Stomach smooth muscle (tissue), 2 donors: ENCODE data around the gene PRG2.
A peak's percentile ranks its signal among the peaks of the same experiment; 100 is the strongest.

ENCODE experiments used
- H3K27ac ChIP-seq: one replicate; pipeline ENCODE4 v1.7.0; 2013; ENCODE audit warnings: mild to moderate bottlenecking, low read length, inconsistent platforms
- H3K27me3 ChIP-seq, 2 donors: one replicate each; pipeline ENCODE4 v1.7.0; 2013; ENCODE audit warnings: low read length in 2 of 2; ENCODE audit not compliant: insufficient read depth in 2 of 2, control insufficient read depth in 1 of 2
- H3K36me3 ChIP-seq, 2 donors: one replicate each; pipeline ENCODE4 v1.7.0; 2013; ENCODE audit warnings: low read length in 2 of 2; ENCODE audit not compliant: control insufficient read depth in 2 of 2, insufficient read depth in 2 of 2
- H3K4me1 ChIP-seq: one replicate; pipeline ENCODE4 v1.7.0; 2013; ENCODE audit warnings: low read length; ENCODE audit not compliant: control insufficient read depth, insufficient read depth
- H3K4me3 ChIP-seq, 2 donors: one replicate each; pipeline ENCODE4 v1.7.0; 2013; ENCODE audit warnings: low read length in 2 of 2
- H3K9ac ChIP-seq, 2 donors: one replicate each; pipeline ENCODE4 v1.7.0; 2013; ENCODE audit warnings: low read length in 2 of 2, mild to moderate bottlenecking in 1 of 2
- H3K9me3 ChIP-seq, 2 donors: one replicate each; pipeline ENCODE4 v1.7.0; 2013; ENCODE audit warnings: low read length in 2 of 2; ENCODE audit not compliant: control insufficient read depth in 2 of 2
- donor health status: healthy.
- donor health status: Pancreatic carcinoma.

Gene PRG2

DNA sequence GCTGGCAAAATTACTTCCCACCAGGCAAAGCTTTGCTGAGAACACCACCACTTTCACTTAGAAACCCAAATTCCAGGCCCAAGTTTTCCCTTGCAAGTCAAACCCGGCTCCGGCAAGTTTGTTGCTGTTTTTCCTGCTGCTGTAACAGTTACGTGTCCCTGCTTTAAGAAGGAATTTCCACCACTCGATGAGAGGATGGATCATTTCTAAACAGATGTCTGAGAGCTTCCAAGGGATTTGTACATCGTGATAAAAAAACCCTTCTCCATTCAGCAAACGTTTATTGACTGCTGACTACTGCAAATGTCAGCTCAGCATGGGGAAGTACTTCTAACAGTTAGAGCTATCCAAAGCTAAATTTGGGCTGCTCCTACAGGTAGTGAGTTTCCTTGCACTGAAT is 32.6 kb downstream of the PRG2 start:
- no peak overlapping the region for H3K4me3 ChIP-seq
- no peaks in the 10 kb centered on the region for H3K36me3 ChIP-seq
- no peaks in the 10 kb centered on the region for H3K27me3 ChIP-seq
- H3K4me1 ChIP-seq = no peaks in the 10 kb centered on the region
- H3K9ac ChIP-seq = peak overlapping the region in 1 of 2 donors; percentile 6
- H3K27ac ChIP-seq = no peak overlapping the region
- no peaks in the 10 kb centered on the region for H3K9me3 ChIP-seq

DNA sequence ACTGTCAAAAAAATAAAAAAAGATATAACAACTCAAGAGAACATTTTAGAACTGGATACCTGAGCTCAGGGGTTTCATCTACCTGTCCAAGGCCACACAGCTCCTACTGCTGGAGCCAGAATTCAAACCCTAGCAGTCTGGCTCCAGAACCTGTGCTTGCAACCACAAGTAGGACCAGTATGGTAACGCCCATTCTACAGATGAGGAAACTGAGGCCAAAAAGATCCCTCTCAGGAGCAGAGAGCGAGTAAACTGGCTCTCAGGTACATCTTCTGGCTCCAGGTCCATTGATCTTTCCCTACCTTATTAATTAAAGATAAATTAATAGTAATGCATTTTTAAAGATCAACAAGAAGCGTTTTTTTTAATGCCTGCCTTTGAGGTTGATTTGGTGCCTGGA is 33.1 kb downstream of the PRG2 start:
- no peak overlapping the region for H3K9ac ChIP-seq
- H3K27me3 ChIP-seq = no peaks in the 10 kb centered on the region
- H3K4me3 ChIP-seq = no peak overlapping the region
- no peak overlapping the region for H3K27ac ChIP-seq
- H3K4me1 ChIP-seq = no peaks in the 10 kb centered on the region
- H3K9me3 ChIP-seq = no peaks in the 10 kb centered on the region
- no peaks in the 10 kb centered on the region for H3K36me3 ChIP-seq

DNA sequence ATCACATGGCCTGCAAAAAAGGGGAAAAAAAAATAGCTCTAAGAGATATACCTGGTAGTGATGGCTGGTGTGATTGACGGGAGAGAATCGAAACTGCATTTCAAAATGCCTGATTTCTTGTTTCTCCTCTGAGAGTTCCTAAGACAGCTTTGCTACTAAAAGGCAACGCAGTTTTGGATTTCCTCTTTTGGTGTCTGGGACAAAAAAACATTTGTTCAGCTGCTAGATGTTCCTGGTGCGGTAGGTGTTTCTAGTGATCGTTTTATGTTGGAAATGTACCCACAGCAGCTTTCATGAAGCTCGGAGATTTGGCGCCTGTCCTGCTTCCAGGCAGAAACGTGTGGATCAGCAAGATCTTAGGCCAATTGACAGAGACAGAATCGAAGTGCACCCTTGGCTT is 34.2 kb downstream of the PRG2 start:
- Histone ChIP-seq H3K9me3 (no peaks in the 10 kb centered on the region), H3K27ac (no peak overlapping the region), H3K4me1 (no peaks in the 10 kb centered on the region), H3K9ac (no peak overlapping the region), H3K27me3 (no peaks in the 10 kb centered on the region), H3K4me3 (no peak overlapping the region), H3K36me3 (no peaks in the 10 kb centered on the region)

DNA sequence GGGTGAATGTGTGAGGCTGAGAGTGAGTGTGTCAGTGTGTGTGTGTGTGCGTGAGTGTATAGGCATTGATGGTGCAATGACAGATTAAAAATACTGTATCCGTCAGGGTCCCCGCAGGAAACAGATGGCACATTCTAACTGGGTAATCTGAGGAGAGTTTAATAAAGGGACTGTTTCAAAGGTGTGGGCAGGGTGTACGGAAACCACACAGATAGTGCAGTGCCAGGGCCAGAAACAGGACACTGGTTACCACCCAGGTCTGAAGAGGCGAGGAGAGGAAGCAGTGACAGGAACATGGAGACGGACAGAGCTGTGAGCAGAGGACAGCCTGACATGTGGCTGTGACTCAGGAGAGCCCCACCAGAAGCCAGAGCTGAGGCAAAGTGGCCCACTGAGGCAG is 35.8 kb downstream of the PRG2 start:
- no peak overlapping the region for H3K9ac ChIP-seq
- no peak overlapping the region for H3K27ac ChIP-seq
- H3K9me3 ChIP-seq = no peaks in the 10 kb centered on the region
- no peak overlapping the region for H3K4me3 ChIP-seq
- H3K27me3 ChIP-seq = no peaks in the 10 kb centered on the region
- H3K4me1 ChIP-seq = peaks cover 2% of the 10 kb centered on the region
- no peaks in the 10 kb centered on the region for H3K36me3 ChIP-seq

DNA sequence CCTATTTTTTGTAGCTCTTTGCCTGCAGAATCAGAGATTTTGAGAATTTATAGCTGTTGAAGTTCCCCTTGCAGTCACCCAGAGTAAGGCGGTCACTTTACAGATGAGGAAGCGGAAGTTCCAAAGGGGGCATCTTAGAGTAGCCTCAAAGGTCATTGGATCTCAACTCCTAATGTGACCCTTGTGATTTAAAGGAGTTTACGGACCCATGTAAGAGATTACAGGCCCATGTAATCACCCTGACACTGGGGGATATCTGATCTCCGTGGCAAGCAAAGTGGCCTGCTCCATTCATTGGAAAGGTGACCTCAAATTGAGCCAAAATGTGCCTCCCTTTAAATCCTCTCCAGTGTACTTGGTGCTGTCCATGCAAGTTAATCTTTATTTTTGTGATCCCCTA is 36.6 kb downstream of the PRG2 start:
- H3K27ac ChIP-seq = no peak overlapping the region
- H3K9me3 ChIP-seq = no peaks in the 10 kb centered on the region
- peaks cover 5% of the 10 kb centered on the region for H3K4me1 ChIP-seq
- H3K9ac ChIP-seq = no peak overlapping the region
- H3K27me3 ChIP-seq = no peaks in the 10 kb centered on the region
- H3K4me3 ChIP-seq = no peak overlapping the region
- no peaks in the 10 kb centered on the region for H3K36me3 ChIP-seq

DNA sequence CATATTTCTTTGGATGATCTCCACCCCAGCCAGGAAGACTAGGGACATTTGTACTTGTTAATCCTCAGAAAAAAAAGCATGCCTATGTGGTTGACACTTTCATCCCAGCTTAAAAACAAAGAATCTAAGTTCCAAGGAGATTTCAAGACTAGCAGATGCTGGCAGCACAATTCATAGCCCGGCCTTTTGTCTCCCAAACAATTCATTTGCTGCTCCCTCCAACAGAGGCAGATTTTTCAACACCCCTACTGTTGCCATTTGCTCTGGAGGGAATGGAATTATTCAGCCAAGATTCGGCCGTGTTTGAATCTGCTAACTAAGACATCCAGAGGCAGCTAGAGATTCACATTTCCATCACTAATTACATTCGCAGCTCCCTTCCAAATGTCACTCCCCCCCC is 37.0 kb downstream of the PRG2 start:
- H3K9ac ChIP-seq = no peak overlapping the region
- no peaks in the 10 kb centered on the region for H3K9me3 ChIP-seq
- H3K27me3 ChIP-seq = no peaks in the 10 kb centered on the region
- H3K4me3 ChIP-seq = no peak overlapping the region
- no peaks in the 10 kb centered on the region for H3K36me3 ChIP-seq
- no peak overlapping the region for H3K27ac ChIP-seq
- H3K4me1 ChIP-seq = peaks cover 5% of the 10 kb centered on the region

DNA sequence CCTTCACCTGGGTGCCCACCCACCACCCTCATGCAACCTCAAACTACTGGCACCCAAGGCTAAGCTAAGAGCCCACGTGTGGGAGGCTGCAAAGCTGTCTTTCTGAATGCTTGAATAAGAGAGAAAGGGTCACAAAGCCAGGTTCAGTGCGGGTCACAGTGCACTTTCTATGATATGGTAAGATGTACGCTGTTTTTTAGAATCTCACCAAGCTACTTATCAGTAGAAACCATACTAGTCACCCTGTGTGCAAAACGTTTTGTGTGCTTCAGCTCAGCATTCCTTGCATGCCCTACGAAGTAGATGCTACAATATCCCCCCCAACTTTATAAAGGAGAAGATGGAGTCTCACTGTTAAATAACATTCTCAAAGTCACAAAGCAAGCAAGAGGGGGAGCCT is 37.4 kb downstream of the PRG2 start:
- H3K36me3 ChIP-seq = no peaks in the 10 kb centered on the region
- H3K9me3 ChIP-seq = no peaks in the 10 kb centered on the region
- no peak overlapping the region for H3K9ac ChIP-seq
- H3K27me3 ChIP-seq = no peaks in the 10 kb centered on the region
- peaks cover 5% of the 10 kb centered on the region for H3K4me1 ChIP-seq
- H3K27ac ChIP-seq = no peak overlapping the region
- no peak overlapping the region for H3K4me3 ChIP-seq

DNA sequence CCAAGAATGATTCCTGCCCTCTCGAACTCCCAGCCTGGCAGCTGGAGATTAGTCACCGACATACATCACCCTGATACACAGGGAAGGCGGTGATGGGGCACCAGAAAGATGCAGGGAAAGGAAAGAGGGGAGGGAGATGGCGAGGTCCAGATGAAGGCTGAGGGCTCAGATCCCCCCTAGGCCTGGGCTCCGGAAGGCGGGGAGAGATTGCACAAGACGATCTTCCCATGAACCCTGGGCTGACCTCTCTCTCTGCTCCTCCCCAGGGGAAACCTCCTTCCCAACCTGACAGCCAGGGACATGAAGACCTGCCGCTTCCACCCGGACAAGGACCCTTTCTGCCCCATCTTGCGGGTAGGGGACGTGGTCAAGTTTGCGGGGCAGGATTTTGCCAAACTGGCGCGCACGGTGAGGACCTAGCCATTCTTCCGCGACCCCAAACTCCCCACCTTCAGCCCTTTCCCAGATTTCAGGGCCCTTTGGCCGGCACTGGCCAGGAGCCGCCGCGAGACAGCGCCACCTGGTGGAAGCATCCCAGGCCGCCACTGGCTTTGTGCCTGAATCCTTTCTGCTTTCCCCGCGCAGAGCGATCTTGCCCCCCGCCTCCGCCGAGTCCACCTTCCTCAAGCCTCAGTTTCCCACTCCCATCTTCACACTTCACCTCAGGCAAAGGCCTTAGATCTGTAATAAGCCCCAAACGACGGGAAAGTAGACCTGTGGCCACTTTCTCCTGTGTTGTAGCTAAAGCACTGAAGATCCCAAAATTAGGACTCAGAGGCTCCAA is 40.8 kb downstream of the PRG2 start:
- peak overlapping the region in 1 of 2 donors; percentile 22 for H3K4me3 ChIP-seq
- no peaks in the 10 kb centered on the region for H3K27me3 ChIP-seq
- H3K9ac ChIP-seq = no peak overlapping the region
- no peaks in the 10 kb centered on the region for H3K36me3 ChIP-seq
- H3K27ac ChIP-seq = no peak overlapping the region
- peaks cover 5% of the 10 kb centered on the region for H3K4me1 ChIP-seq
- no peaks in the 10 kb centered on the region for H3K9me3 ChIP-seq

DNA sequence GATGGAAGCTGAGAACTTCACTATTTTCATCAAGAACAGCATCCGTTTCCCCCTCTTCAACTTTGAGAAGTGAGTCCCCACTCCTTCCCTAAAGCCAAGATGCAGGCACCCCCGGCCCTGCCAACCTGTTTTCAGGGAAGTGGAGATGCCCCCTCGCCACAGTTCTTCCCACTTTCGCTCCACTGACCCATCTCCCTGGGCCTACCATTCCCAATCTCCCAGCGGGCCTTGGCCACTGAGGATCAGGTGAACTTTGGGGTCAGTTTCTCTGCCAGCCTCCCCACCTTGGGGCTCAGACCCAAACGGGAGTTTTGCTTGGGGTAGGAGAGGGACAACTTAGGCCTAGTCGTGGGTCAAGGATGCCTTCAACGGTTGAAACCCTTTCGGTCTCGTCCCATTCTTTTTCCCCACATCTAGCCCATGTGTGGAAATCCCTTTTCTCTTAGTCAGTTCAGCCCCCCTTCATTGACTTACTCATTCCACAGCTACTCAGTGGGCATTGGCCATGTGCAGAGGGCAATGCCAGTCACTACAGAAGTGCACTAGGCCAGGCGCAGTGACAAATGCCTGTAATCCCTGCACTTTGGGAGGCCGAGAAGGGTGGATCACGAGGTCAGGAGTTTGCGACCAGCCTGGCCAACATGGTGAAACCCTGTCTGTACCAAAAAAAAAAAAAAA is 41.7 kb downstream of the PRG2 start:
- H3K4me3 ChIP-seq = no peak overlapping the region
- no peaks in the 10 kb centered on the region for H3K36me3 ChIP-seq
- no peak overlapping the region for H3K9ac ChIP-seq
- H3K4me1 ChIP-seq = peaks cover 5% of the 10 kb centered on the region
- H3K27ac ChIP-seq = no peak overlapping the region
- no peaks in the 10 kb centered on the region for H3K27me3 ChIP-seq
- no peaks in the 10 kb centered on the region for H3K9me3 ChIP-seq

DNA sequence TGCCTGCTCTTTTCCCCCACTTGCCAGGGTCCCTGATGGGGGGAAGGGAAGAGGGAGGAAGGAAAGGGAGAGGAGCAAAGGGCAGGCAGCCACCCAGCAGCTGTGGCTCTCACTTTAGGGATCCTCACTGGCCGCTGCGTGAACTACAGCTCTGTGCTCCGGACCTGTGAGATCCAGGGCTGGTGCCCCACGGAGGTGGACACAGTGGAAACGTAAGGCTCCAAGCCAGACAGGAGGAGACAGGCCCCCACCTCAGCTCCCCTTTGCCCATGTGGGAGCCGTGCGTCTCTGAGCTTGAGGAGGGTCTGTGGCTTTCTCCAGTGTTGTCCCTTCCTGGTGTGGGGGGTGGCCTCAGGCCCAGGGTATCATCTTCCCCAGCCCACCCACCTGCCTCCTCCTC is 42.4 kb downstream of the PRG2 start:
- Histone ChIP-seq H3K9me3 (no peaks in the 10 kb centered on the region), H3K4me1 (peaks cover 5% of the 10 kb centered on the region), H3K27me3 (no peaks in the 10 kb centered on the region), H3K4me3 (no peak overlapping the region), H3K9ac (no peak overlapping the region), H3K36me3 (no peaks in the 10 kb centered on the region), H3K27ac (no peak overlapping the region)

DNA sequence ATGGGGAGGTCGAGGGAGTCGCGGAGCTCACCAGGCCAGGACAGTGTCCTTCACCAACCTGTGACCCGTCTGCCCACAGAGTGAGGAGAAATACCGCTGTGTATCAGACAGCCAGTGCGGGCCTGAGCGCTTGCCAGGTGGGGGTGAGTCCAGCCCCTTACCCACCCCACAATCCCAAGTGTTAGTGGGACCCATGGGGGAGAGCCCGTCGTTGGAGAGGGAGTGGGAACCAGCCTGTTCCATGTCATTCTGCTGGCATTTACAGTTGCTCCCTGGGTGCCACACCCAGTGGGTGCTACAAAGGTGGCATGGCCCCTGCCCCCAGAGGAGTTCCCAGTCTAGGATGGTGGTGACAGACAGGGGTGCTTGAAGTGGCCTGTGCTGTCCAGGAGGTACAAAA is 43.1 kb downstream of the PRG2 start:
- H3K9me3 ChIP-seq = no peaks in the 10 kb centered on the region
- H3K9ac ChIP-seq = no peak overlapping the region
- H3K27me3 ChIP-seq = no peaks in the 10 kb centered on the region
- no peak overlapping the region for H3K4me3 ChIP-seq
- H3K4me1 ChIP-seq = peaks cover 5% of the 10 kb centered on the region
- H3K27ac ChIP-seq = no peak overlapping the region
- H3K36me3 ChIP-seq = no peaks in the 10 kb centered on the region
